Hepatocyte (in vitro differentiated cells): ENCODE data around the gene HLA-B.

Experiments used
- CTCF ChIP-seq: fragments of 200-600 bp; sonication (generic); IDR thresholded peaks from 2 replicates; pipeline ENCODE4 v1.5.1; 2016; ENCODE audit warnings: antibody characterized with exemption, mild to moderate bottlenecking; ENCODE audit not compliant: poor library complexity
- EZH2phosphoT487 ChIP-seq: fragments of 200-600 bp; sonication (generic); IDR thresholded peaks from one replicate; pipeline ENCODE4 v1.6.1; 2018; ENCODE audit warnings: antibody characterized with exemption, mild to moderate bottlenecking, low read depth, moderate library complexity; ENCODE audit not compliant: unreplicated experiment, severe bottlenecking

- TF ChIP-seq CTCF, result no peak
- TF ChIP-seq EZH2phosphoT487, result no peak
Observed at GRCh38 chr6:31352310-31352682, 4.7 kb downstream of the HLA-B start.
